HG03045 (cell line): ENCODE results near the gene NFX1.
"Not testable (repeated sequence)": the region's sequence is repeated elsewhere in the genome, so short reads cannot be mapped to it uniquely, and the experiment has no call there.

Experiments
- ATAC-seq: cut with Tn5 transposase; IDR thresholded peaks from one replicate; pipeline ENCODE4 v1.9.1; 2021; ENCODE audit warnings: mild to moderate bottlenecking, moderate library complexity; ENCODE audit not compliant: unreplicated experiment

NFX1 gene

GRCh38 chr9:33385979-33386640 is 95.8 kb downstream of the NFX1 start:
- not testable (repeated sequence) for ATAC-seq

GRCh38 chr9:33386641-33386996 is 96.3 kb downstream of the NFX1 start:
- ATAC-seq, result not testable (repeated sequence)

- not testable (repeated sequence) for ATAC-seq
Observed at GRCh38 chr9:33386998-33387397, 96.7 kb downstream of the NFX1 start.

- no peak for ATAC-seq
Observed at GRCh38 chr9:33388110-33388994, 98.0 kb downstream of the NFX1 start.

GRCh38 chr9:33391111-33391771 is 100.9 kb downstream of the NFX1 start:
- ATAC-seq, result not testable (repeated sequence)

- ATAC-seq, result not testable (repeated sequence)
Observed at GRCh38 chr9:33392591-33393021, 102.3 kb downstream of the NFX1 start.

GRCh38 chr9:33393581-33393980 is 103.3 kb downstream of the NFX1 start:
- ATAC-seq, result no peak

GRCh38 chr9:33393986-33394385 is 103.7 kb downstream of the NFX1 start:
- ATAC-seq, result not testable (repeated sequence)

GRCh38 chr9:33395159-33395879 is 105.0 kb downstream of the NFX1 start:
- not testable (repeated sequence) for ATAC-seq

GRCh38 chr9:33397801-33398200 is 107.5 kb downstream of the NFX1 start:
- ATAC-seq, result not testable (repeated sequence)

- ATAC-seq, result not testable (repeated sequence)
Observed at GRCh38 chr9:33399047-33399446, 108.7 kb downstream of the NFX1 start.

GRCh38 chr9:33401809-33402208 is 111.5 kb downstream of the NFX1 start:
- ATAC-seq, result not testable (repeated sequence)

- ATAC-seq, result not testable (repeated sequence)
Observed at GRCh38 chr9:33402371-33402770, 112.1 kb downstream of the NFX1 start, which contains the start of gene AQP7. Gene AQP7 (minus strand): TSS chr9:33402568. CDS start chr9:33401262, 1,306 bp downstream.

- no peak for ATAC-seq
Observed at GRCh38 chr9:33403941-33404787, 113.8 kb downstream of the NFX1 start.

- ATAC-seq, result no peak
Observed at GRCh38 chr9:33404788-33405362, 114.6 kb downstream of the NFX1 start.

GRCh38 chr9:33407061-33407460 is 116.7 kb downstream of the NFX1 start:
- no peak for ATAC-seq

GRCh38 chr9:33408087-33408486 is 117.8 kb downstream of the NFX1 start:
- ATAC-seq, result no peak

- ATAC-seq, result no peak
Observed at GRCh38 chr9:33414268-33414667, 124.0 kb downstream of the NFX1 start.

GRCh38 chr9:33414889-33415500 is 124.7 kb downstream of the NFX1 start:
- no peak for ATAC-seq
